DMS153 (cell line): ENCODE results near the gene PIGZ.

Experiments
- DNase-seq: peaks from one replicate; lab custom pipeline; 2025; lab: John Stamatoyannopoulos, UW

Gene PIGZ

GRCh38 chr3:196903740-196904139, 64.9 kb downstream of the PIGZ start:
- no peak for DNase-seq

GRCh38 chr3:196902296-196902695, 66.3 kb downstream of the PIGZ start:
- DNase-seq, result no peak

GRCh38 chr3:196901768-196902167, 66.9 kb downstream of the PIGZ start:
- DNase-seq, result no peak
